ENCODE results near the gene FKBP11.
A peak's percentile ranks its signal among the peaks of the same experiment; 100 is the strongest.
"Not testable (repeated sequence)": the region's sequence is repeated elsewhere in the genome, so short reads cannot be mapped to it uniquely, and the experiment has no call there.

Gene FKBP11

DNA sequence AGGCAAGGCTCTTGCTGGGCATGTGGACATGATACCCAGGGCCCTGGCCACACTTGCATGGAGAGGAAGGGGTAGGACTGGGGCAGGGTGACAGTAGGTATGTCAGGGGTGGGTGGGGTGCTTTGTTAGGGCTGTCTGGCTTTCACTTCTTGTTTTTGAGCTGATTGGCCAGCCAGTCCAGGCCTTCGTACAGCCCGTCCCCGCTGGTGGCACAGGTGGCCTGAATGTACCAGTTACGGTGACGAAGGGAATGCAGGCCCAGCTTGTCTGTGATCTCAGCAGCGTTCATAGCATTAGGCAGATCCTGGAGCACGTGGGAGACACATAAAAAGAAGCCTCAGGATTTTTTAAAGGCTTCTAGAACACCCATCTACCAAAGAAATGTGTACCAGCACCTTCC, 13.5 kb upstream of the FKBP11 start:
- no peak for DNase-seq
- ATAC-seq, result no peak
- peaks cover 10% of the 10 kb centered on the region for H3K36me3 Mint-ChIP-seq (ENCODE audit: low read depth)
- peaks cover 18% of the 10 kb centered on the region for H3K4me1 Mint-ChIP-seq
- H3K27ac Mint-ChIP-seq, result no peak overlapping the region
- no peaks in the 10 kb centered on the region for H3K9me3 Mint-ChIP-seq
- no peaks in the 10 kb centered on the region for H3K27me3 Mint-ChIP-seq
- H3K4me3 Mint-ChIP-seq, result no peak overlapping the region

DNA sequence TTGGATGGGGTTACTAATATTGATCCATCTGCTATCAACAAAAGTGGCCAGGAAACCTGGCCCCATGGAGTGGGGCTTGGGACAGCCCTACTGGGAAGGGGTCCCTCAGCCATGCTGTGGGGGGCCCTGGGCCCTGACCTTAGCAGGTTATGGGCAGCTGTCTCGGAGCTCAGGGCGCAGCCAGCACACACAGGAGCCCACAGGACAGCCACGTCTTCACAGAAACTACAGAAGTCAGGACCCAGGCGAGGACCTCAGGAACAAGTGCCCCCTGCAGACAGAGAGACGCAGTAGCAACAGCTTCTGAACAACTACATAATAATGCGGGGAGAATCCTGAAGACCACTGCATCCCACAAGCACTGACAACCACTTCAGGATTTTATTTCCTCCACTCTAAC, 11.9 kb upstream of the FKBP11 start:
- ATAC-seq, result no peak
- H3K27me3 Mint-ChIP-seq, result no peaks in the 10 kb centered on the region
- H3K9me3 Mint-ChIP-seq, result no peaks in the 10 kb centered on the region
- H3K4me3 Mint-ChIP-seq, result no peak overlapping the region
- H3K27ac Mint-ChIP-seq, result no peak overlapping the region
- peaks cover 16% of the 10 kb centered on the region for H3K36me3 Mint-ChIP-seq (ENCODE audit: low read depth)
- no peak for DNase-seq
- peaks cover 31% of the 10 kb centered on the region for H3K4me1 Mint-ChIP-seq

DNA sequence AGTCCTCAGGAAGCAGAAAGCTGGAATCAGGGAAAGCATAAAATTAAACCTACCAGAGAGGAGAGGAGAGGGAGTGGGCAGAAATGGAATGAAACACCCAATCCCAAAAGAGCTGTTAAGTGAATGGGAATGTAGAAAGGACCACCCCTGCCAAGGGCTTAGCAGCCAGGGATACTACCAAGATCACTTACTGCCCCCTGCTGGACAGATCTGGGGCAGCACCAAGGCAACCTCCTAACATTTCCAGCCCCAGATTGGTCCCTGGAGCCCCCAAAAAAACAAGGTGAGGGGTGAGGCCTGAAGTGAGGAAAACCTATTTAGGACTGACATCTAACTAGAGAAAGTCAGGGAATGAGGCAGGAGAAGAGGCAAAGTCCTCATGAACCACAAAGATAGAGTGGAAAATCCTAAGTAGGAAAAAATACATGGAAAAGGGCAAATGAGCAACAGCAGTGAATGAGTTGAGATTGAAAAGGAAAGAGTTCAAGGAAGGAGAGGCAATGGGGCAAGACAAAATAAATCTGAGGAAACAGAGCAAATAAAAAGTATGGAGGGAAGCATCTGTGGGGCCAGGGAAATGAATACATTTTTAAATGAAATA, 11.2 kb upstream of the FKBP11 start:
- H3K4me1 Mint-ChIP-seq, result peaks cover 31% of the 10 kb centered on the region
- H3K4me3 Mint-ChIP-seq, result no peak overlapping the region
- peak overlapping the region; percentile 7 for H3K27ac Mint-ChIP-seq
- H3K9me3 Mint-ChIP-seq, result no peaks in the 10 kb centered on the region
- peak; percentile 87 for DNase-seq
- no peaks in the 10 kb centered on the region for H3K27me3 Mint-ChIP-seq
- peaks cover 16% of the 10 kb centered on the region for H3K36me3 Mint-ChIP-seq (ENCODE audit: low read depth)
- ATAC-seq, result peak; percentile 56

DNA sequence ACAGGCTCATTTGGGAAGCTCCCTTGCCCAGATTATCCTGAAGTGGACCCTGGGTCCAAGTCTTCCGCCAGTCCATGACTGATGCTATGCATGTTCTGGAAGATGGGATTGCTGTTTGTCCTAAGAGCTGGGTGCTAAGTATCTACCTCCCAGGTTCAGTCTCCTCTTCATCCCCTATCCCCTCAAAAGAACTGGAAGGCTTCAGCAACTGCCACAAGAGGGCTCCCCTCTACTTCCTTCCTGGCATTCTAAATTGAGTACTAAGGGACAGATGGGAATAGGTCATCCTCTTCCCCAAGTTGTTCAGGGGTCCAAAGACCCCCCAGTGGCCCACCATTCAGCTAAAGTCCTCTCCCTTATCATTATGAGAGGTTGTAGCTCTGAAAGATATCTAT, 9.0 kb upstream of the FKBP11 start:
- H3K27me3 Mint-ChIP-seq, result no peaks in the 10 kb centered on the region
- peaks cover 20% of the 10 kb centered on the region for H3K36me3 Mint-ChIP-seq (ENCODE audit: low read depth)
- no peak overlapping the region for H3K27ac Mint-ChIP-seq
- no peak for ATAC-seq
- H3K4me1 Mint-ChIP-seq, result peaks cover 24% of the 10 kb centered on the region
- DNase-seq, result no peak
- no peak overlapping the region for H3K4me3 Mint-ChIP-seq
- no peaks in the 10 kb centered on the region for H3K9me3 Mint-ChIP-seq

DNA sequence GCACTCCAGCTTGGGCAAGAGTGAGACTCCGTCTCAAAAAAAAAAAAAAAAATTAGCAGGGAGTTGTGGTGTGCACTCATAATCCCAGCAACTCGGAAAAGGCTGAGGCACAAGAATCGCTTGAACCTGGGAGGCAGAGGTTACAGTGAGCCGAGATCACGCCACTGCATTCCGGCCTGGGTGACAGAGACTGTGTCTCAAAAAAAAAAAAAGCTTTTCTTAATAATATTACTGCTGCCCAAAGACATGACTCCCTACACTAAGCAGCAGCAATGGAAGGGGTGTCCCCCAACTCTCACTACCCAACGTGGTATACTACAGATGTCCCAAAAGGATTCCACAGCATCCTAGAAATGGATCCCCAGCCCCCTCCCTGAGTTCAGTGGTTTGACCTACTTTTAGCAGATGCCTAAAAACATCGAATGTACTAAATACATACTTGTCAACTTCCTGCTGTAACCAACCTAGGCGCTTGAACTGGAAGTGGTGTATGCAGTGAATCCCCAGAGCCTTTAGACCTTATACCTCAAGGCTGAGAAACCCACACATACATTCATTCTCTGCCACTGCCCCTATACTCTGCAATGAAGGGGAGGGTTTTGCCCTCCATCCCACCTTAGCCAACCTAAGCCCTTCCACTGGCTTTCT, 8.5 kb upstream of the FKBP11 start:
- Mint-ChIP-seq H3K4me3 (no peak overlapping the region), H3K27ac (no peak overlapping the region), H3K36me3 (ENCODE audit: low read depth) (peaks cover 21% of the 10 kb centered on the region)

DNA sequence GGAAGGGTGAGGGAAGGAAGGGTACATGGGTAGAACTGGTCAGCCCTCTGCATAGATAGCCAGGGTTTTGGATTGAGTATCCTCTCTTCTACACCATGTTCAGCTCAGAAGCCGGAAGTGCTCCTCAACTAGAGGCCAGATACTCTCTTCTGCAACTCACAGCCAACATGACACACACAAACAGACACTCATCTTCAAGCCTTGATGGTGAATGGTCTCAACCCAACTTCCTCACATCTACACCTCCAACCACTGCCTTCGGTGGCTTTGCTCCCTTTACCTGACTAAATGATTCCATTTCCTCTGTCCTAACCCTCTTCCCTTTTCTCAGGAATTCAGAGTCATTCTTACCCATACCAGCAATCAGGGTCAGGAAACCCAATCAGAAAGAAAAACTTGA, 7.6 kb upstream of the FKBP11 start:
- no peaks in the 10 kb centered on the region for H3K9me3 Mint-ChIP-seq
- no peaks in the 10 kb centered on the region for H3K27me3 Mint-ChIP-seq
- H3K27ac Mint-ChIP-seq, result peak overlapping the region; percentile 8
- no peak for DNase-seq
- H3K4me3 Mint-ChIP-seq, result no peak overlapping the region
- peaks cover 21% of the 10 kb centered on the region for H3K36me3 Mint-ChIP-seq (ENCODE audit: low read depth)
- peaks cover 24% of the 10 kb centered on the region for H3K4me1 Mint-ChIP-seq
- ATAC-seq, result peak; percentile 50

More for the DNA sequence above, 8.5 kb upstream of the FKBP11 start:
- Mint-ChIP-seq H3K4me1 (peaks cover 24% of the 10 kb centered on the region), H3K27me3 (no peaks in the 10 kb centered on the region), H3K9me3 (no peaks in the 10 kb centered on the region)
- DNase-seq (no peak), ATAC-seq (peak; percentile 29)

DNA sequence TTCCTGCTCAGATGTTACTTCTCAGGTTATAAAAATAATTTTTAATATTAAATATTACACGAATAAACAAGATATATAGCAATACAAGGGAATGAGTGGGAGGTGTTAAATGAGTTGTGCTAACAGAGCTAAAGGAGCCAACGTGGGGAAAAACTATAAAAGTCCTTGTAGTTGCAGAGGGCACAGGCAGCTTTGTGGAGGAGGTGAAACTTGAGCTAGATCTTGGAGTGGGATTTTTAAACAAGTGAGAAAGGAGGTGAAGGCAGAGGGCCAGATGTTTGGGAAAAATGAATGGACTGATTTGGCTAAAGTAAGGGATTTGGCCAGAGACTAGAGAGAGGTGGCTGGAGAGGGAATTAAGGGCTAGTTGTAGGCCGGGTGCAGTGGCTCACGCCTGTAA, 5.2 kb upstream of the FKBP11 start:
- Mint-ChIP-seq H3K27ac (no peak overlapping the region), H3K9me3 (no peaks in the 10 kb centered on the region), H3K27me3 (no peaks in the 10 kb centered on the region), H3K4me1 (peaks cover 38% of the 10 kb centered on the region), H3K4me3 (no peak overlapping the region), H3K36me3 (ENCODE audit: low read depth) (peaks cover 22% of the 10 kb centered on the region)
- DNase-seq (no peak), ATAC-seq (no peak)

DNA sequence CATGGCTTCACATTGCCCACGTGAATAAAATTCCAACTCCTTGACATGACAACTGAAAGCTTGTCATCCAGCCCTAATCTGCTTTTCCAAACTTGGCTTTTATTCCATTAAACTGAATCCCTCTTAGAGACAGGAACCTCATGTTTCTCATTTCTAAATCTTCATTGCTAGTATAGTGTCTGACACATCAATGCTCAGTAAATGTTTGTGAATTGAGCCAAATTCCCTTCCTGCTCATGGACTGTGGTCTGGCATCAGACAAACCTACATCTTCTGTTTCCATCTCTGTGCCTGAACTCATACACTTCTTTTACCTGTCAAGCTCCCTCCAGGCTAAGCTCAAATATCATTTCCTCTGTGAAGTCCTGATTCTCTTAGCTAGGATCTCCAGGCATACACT, 4.3 kb upstream of the FKBP11 start:
- no peak overlapping the region for H3K27ac Mint-ChIP-seq

DNA sequence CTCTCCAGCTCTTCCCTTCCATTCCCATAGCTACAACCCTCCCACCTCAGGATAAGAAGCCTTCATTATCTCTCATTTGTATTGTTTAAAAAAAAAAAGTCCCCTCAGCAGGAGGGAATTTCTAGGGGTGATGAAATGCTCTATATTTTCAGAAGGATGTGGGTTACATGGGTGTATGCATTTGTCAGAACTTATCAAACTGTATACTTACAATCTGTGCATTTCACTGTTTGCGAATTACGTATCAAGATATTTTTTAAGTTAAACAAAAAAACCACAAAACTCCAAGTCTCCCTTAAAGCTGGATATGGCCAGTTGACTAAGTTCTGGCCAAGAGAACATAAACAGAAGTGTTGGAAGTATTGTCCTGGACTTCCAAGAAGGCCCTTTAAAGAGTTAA, 2.0 kb upstream of the FKBP11 start:
- no peak for DNase-seq
- Mint-ChIP-seq H3K4me1 (peaks cover 41% of the 10 kb centered on the region), H3K36me3 (ENCODE audit: low read depth) (peaks cover 36% of the 10 kb centered on the region), H3K27me3 (no peaks in the 10 kb centered on the region), H3K27ac (peak overlapping the region; percentile 5), H3K4me3 (no peak overlapping the region), H3K9me3 (no peaks in the 10 kb centered on the region)
- ATAC-seq, result no peak

More for the DNA sequence above, 4.3 kb upstream of the FKBP11 start:
- no peak for ATAC-seq
- H3K4me3 Mint-ChIP-seq, result no peak overlapping the region
- H3K36me3 Mint-ChIP-seq (ENCODE audit: low read depth), result peaks cover 19% of the 10 kb centered on the region
- H3K9me3 Mint-ChIP-seq, result no peaks in the 10 kb centered on the region
- peaks cover 37% of the 10 kb centered on the region for H3K4me1 Mint-ChIP-seq
- no peaks in the 10 kb centered on the region for H3K27me3 Mint-ChIP-seq
- no peak for DNase-seq

DNA sequence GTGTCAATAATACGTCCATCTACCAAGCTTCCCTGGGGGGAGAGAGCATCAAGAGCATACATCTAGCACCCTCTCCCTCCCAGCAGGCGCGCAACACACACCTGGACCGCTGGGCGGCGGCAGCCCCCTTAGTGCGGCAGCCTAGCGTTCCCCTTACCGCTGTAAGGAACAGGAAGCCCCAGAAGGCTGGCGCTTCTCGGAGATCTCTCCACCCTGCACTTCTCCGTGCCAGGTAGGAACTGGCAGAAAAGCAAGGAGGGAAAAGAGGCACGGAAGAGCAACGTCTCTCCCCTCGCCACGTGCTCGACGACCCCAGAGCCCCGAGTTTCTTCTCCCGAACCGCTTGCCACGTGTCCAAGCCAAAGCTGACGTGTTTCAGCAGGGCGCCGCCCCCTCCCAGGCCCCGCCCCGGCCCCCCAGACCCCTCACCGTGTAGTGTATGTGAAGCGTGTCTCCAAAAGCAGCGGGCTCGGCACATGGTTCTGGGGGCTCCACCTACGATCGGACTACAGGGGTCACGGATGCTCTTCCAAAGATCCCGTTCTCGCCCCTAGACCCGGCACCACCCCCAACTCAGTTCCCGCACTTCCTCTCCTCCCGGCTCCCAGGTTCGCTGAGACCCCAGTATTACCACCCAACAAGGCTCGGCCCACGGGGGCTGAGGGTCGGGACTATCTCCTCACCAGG, 532 bp downstream of the FKBP11 start:
- peaks cover 45% of the 10 kb centered on the region for H3K36me3 Mint-ChIP-seq (ENCODE audit: low read depth)

DNA sequence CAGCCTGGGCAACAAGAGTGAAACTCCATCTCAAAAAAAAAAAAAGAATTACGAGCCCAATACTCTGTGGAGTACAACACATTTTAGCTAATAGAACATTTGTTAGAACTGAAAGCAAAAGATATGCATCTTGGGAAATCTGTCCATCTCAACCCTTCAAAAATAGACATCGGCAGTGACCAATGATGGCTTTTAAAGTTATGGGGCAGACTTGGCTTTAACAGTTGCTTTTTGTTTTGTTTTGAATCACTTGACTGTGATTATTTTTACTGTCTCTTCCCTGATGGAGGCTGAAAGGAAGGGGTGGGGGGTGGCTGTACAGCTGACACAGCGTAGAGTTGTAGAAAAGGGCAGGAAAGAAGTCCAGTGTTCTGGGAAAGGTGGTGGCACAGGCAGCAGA, 2.2 kb downstream of the FKBP11 start:
- H3K4me3 Mint-ChIP-seq, result peak overlapping the region; percentile 87
- no peaks in the 10 kb centered on the region for H3K27me3 Mint-ChIP-seq
- peaks cover 41% of the 10 kb centered on the region for H3K36me3 Mint-ChIP-seq (ENCODE audit: low read depth)
- ATAC-seq (no peak), DNase-seq (no peak)
- H3K9me3 Mint-ChIP-seq, result no peaks in the 10 kb centered on the region
- H3K27ac Mint-ChIP-seq, result peak overlapping the region; percentile 87
- H3K4me1 Mint-ChIP-seq, result peaks cover 63% of the 10 kb centered on the region

More for the DNA sequence above, 532 bp downstream of the FKBP11 start:
- Mint-ChIP-seq H3K4me3 (peak overlapping the region; percentile 87), H3K27ac (peak overlapping the region; percentile 87), H3K27me3 (no peaks in the 10 kb centered on the region), H3K4me1 (peaks cover 54% of the 10 kb centered on the region), H3K9me3 (no peaks in the 10 kb centered on the region)
- ATAC-seq, result peak; percentile 78
- DNase-seq, result peak; percentile 75

DNA sequence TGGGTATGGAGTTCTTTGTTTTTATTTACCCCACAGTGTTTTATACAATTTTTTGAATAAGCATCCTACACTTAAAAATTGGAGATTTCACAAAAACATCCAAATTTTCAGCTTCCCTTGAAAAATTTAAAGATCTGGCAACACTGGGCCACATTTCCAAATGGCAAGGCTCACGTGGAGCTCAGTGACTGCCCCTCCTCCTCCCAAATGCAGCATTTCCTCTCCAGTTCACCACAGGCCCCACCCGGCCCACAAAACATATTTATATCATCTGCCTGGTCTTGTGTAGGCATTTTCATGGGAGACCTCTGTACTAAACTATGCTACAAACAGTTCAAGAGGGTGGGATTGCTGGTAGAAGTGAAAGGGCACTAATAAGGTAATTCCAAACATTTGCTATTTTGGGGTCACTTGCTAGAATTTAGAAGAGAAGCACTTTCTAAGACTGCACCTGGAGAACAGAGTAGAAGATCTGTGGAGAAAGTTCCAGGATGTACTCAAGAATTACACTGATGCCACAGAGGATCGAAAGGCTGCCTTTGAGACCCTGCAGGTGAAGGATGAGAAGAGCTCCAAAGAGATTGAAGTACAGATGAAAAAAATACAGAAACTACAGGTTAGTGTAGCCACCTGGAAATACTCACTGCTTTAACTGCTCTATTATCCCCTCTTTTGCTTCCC, 7.3 kb downstream of the FKBP11 start:
- H3K27me3 Mint-ChIP-seq, result no peaks in the 10 kb centered on the region
- peak overlapping the region; percentile 80 for H3K27ac Mint-ChIP-seq
- peaks cover 43% of the 10 kb centered on the region for H3K4me1 Mint-ChIP-seq
- H3K9me3 Mint-ChIP-seq, result no peaks in the 10 kb centered on the region
- DNase-seq (no peak), ATAC-seq (no peak)
- H3K36me3 Mint-ChIP-seq (ENCODE audit: low read depth), result peaks cover 30% of the 10 kb centered on the region
- peak overlapping the region; percentile 13 for H3K4me3 Mint-ChIP-seq

DNA sequence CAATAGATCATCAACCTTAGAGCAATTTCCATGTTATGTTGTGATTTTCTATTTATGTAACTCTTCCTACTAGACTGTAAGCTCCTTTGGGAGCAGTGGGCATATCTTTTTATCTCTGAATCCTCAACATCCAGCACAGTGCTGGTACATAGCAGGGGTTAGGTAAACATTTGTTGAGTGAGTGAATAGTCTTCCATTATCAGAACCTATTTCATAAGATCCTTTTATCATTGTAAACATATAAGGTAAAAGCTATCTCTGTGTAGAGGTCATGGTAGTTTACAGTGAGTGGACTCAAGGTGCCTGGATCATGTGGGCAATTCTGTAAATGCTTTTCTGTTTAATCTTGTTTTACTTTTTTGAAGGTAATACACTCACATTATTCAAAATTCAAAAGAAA, 15.1 kb downstream of the FKBP11 start:
- ATAC-seq (no peak), DNase-seq (no peak)
- no peaks in the 10 kb centered on the region for H3K9me3 Mint-ChIP-seq
- H3K36me3 Mint-ChIP-seq (ENCODE audit: low read depth), result peaks cover 1% of the 10 kb centered on the region
- no peaks in the 10 kb centered on the region for H3K4me1 Mint-ChIP-seq
- no peak overlapping the region for H3K4me3 Mint-ChIP-seq
- H3K27ac Mint-ChIP-seq, result no peak overlapping the region
- no peaks in the 10 kb centered on the region for H3K27me3 Mint-ChIP-seq

DNA sequence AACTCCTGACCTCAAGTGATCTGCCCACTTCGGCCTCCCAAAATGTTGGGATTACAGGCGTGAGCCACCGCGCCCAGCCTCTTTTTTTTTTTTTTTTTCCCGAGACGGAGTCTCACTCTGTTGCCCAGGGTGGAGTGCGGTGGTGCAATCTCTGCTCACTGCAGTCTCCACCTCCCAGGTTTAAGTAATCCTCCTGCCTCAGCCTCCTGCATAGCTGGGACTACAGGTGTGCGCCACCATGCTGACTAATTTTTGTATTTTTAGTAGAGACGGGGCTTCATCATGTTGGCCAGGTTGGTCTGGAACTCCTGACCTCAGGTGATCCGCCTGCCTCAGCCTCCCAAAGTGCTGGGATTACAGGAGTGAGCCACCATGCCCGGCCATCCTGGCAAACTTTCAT, 15.6 kb downstream of the FKBP11 start:
- ATAC-seq; H3K36me3 Mint-ChIP-seq (ENCODE audit: low read depth); H3K27ac Mint-ChIP-seq; H3K4me1 Mint-ChIP-seq; H3K27me3 Mint-ChIP-seq; H3K4me3 Mint-ChIP-seq; DNase-seq; H3K9me3 Mint-ChIP-seq: not testable (repeated sequence)

DNA sequence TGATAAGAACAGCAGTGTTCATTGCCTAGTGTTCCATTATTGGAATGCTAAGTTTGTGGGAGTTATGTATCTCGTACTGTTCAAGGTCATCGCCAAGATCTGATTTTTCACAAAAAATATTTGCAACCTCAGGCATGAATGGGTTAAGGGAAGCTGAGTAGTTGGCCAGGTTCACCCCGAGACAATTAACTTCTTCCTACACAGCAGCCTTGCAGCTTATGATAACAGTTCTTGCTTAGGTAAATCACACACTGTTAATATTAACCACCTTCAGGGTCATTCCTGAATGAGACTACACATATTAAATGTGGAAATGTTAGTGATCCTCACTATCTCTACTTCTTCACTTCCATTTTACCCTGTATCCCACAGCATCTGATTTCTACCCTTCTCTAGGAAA, 18.0 kb downstream of the FKBP11 start:
- DNase-seq (no peak), ATAC-seq (no peak)
- Mint-ChIP-seq H3K4me1 (peaks cover 10% of the 10 kb centered on the region), H3K36me3 (ENCODE audit: low read depth) (no peaks in the 10 kb centered on the region), H3K27ac (no peak overlapping the region), H3K9me3 (no peaks in the 10 kb centered on the region), H3K27me3 (no peaks in the 10 kb centered on the region), H3K4me3 (no peak overlapping the region)

Measured in activated naive CD8-positive, alpha-beta T cell treated with anti-CD3 and anti-CD28 coated beads, Interleukin-2, amount 50 U/mL, for 24 hours (primary cell).